Measurements from ENCODE around the gene NIM1K. TPM values are rescaled to one million over a fixed set of nuclear protein-coding genes. Genes with fewer than 3 reads are reported as not detected.
"Not testable (repeated sequence)": the region's sequence is repeated elsewhere in the genome, so short reads cannot be mapped to it uniquely, and the experiment has no call there.

NIM1K gene
- total RNA-seq, 4 donors from 2014 or later: 0.42 to 2.3 (median 1.6) TPM

DNA sequence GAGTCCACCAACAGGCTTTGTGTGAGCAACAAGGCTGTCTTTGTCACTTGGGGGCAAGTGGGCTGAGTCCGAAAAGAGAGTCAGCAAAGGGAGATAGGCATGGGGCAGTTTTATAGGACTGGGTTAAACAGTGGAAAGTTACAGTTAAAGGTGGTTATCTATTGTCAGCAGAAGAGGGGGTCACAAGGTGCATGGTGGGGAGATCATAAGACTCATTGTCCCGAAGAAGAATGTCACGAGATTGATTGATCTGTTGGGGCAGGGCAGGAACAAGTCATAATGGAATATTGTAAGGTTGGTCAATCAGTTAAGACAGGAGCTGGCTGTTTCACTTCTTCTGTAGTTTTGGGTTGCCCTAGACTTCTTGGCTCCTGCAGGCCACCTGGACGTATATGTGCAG, 128.8 kb downstream of the NIM1K start:
- Histone ChIP-seq H3K27ac (replicated peaks in 1 of 4) (no peak overlapping the region), H3K27me3 (no peaks in the 10 kb centered on the region), H3K9me3 (no peaks in the 10 kb centered on the region), H3K4me1 (no peaks in the 10 kb centered on the region), H3K4me3 (no peak overlapping the region), H3K36me3 (no peaks in the 10 kb centered on the region)
- no peak for DNase-seq (ENCODE audit: extremely low spot score)
- intact Hi-C loops (cut with DNase I): no loop called here
- TF ChIP-seq EP300 (IDR thresholded peaks at IDR 0.05) (no peak), POLR2AphosphoS5 (IDR thresholded peaks at IDR 0.05) (no peak), POLR2A (IDR thresholded peaks at IDR 0.05; ENCODE audit: low read depth) (no peak), CTCF (IDR thresholded peaks at IDR 0.05) (no peak)
- 87% methylated on average over 4 of the region's 4 CpGs for WGBS

- intact Hi-C loops (cut with DNase I); H3K4me1 ChIP-seq; H3K27me3 ChIP-seq; H3K36me3 ChIP-seq; H3K4me3 ChIP-seq; H3K9me3 ChIP-seq; DNase-seq (ENCODE audit: extremely low spot score); H3K27ac ChIP-seq (replicated peaks in 1 of 4): not testable (repeated sequence)
- 80% methylated on average over 3 of the region's 3 CpGs for WGBS
These were observed 131.5 kb downstream of the NIM1K start for GRCh38 chr5:43323488-43323887.

DNA sequence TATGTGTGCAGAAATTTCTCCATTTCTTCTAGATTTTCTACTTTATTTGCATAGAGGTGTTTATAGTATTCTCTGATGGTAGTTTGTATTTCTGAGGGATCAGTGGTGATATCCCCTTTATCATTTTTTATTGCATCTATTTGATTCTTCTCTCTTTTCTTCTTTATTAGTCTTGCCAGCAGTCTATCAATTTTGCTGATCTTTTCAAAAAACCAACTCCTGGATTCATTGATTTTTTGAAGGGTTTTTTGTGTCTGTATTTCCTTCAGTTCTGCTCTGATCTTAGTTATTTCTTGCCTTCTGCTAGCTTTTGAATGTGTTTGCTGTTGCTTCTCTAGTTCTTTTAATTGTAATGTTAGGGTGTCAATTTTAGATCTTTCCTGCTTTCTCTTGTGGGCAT, 133.6 kb downstream of the NIM1K start:
- intact Hi-C loops (cut with DNase I); H3K4me1 ChIP-seq: not testable (repeated sequence)

More for the DNA sequence above, 133.6 kb downstream of the NIM1K start:
- not testable (repeated sequence) for H3K36me3 ChIP-seq; H3K9me3 ChIP-seq; DNase-seq (ENCODE audit: extremely low spot score); H3K27me3 ChIP-seq; H3K27ac ChIP-seq (replicated peaks in 1 of 4); H3K4me3 ChIP-seq

Small RNA genes lying within 50 kb of the gene (small RNA-seq; reads per million reads assigned to genes)
- 0 reads per million in 3 donors for gene AC106800.4

Other genes with a start within 250 kb of the NIM1K start
- gene ANXA2R, start 151.9 kb upstream of the NIM1K start, total RNA-seq: 1 to 10 TPM; 1.5 to 4.2 (median 2.0) TPM
- gene ZNF131, start 71.3 kb upstream of the NIM1K start, total RNA-seq: 10 to 100 TPM; 22.1 to 35.3 (median 23.7) TPM
- 10 to 100 TPM; 11.1 to 19.9 (median 12.7) TPM for gene HMGCS1, start 121.2 kb downstream of the NIM1K start, total RNA-seq
- gene CCL28, start 220.2 kb downstream of the NIM1K start, total RNA-seq: 1 to 10 TPM; 2.2 to 3.3 (median 2.3) TPM

Data from esophagus muscularis mucosa (tissue), 4 donors.